ENCODE data around the gene ADAMTSL1. TPM values are rescaled to one million over a fixed set of nuclear protein-coding genes. Genes with fewer than 3 reads are reported as not detected.

ADAMTSL1 gene
- total and polyA plus RNA-seq, 4 donors, result 0.31 to 3.4 (median 1.9) TPM

DNA sequence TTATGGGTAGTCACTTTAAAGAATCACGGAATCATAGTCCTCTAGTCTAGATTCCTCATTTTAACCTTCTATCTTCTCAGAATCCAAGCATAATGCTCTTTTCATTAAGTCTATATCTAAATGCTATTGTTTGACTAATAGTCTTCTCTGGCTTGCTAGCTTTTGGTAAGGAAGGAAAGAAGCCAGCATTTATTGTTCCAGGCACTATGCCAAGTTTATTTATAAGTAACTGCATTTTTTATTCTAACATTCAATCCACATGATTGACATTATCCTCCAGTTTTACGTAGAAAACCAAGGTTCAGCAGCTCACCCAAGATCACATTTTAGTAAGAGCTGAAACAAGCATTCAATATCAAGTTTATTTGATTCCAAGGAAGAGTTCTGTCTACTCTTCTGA lies 304.9 kb downstream of the ADAMTSL1 start (continued):
- TF ChIP-seq, protein P1, sequence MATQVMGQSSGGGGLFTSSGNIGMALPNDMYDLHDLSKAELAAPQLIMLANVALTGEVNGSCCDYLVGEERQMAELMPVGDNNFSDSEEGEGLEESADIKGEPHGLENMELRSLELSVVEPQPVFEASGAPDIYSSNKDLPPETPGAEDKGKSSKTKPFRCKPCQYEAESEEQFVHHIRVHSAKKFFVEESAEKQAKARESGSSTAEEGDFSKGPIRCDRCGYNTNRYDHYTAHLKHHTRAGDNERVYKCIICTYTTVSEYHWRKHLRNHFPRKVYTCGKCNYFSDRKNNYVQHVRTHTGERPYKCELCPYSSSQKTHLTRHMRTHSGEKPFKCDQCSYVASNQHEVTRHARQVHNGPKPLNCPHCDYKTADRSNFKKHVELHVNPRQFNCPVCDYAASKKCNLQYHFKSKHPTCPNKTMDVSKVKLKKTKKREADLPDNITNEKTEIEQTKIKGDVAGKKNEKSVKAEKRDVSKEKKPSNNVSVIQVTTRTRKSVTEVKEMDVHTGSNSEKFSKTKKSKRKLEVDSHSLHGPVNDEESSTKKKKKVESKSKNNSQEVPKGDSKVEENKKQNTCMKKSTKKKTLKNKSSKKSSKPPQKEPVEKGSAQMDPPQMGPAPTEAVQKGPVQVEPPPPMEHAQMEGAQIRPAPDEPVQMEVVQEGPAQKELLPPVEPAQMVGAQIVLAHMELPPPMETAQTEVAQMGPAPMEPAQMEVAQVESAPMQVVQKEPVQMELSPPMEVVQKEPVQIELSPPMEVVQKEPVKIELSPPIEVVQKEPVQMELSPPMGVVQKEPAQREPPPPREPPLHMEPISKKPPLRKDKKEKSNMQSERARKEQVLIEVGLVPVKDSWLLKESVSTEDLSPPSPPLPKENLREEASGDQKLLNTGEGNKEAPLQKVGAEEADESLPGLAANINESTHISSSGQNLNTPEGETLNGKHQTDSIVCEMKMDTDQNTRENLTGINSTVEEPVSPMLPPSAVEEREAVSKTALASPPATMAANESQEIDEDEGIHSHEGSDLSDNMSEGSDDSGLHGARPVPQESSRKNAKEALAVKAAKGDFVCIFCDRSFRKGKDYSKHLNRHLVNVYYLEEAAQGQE (IDR thresholded peaks at IDR 0.05), result no peak

DNA sequence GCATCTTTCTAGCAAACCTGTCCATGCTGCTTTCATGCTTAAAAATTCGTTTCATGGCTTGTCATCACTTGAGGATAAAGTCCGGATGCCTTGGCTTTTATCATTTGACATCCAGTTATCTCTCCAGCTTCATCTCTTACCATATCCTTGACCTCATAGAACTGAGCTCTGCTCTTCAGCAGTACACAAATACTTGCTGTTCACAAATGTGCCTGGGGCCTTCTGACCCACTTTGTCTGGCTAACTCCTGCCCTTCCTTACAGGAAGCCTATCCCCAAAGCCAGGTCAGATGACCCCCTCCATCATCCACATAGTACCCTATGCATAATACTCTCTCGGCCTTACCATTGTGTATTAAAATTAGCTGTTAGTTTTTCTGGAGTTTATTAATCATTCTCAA lies 310.0 kb downstream of the ADAMTSL1 start:
- TF ChIP-seq ZBTB33 (IDR thresholded peaks at IDR 0.05), result no peak
- no peak for TF ChIP-seq HNF4A (conservative IDR thresholded peaks at IDR 0.05)
- TF ChIP-seq JUND (IDR thresholded peaks at IDR 0.05), result no peak
- TF ChIP-seq GABPA (IDR thresholded peaks at IDR 0.05 in 1 of 2, conservative IDR thresholded peaks at IDR 0.05 in 1 of 2), result no peak
- TF ChIP-seq NR2F2 (IDR thresholded peaks at IDR 0.05), result peak; percentile 29
- no peak for TF ChIP-seq TAF1 (conservative IDR thresholded peaks at IDR 0.05)
- no peak for TF ChIP-seq RXRA (IDR thresholded peaks at IDR 0.05)
- H3K27ac ChIP-seq (ENCODE audit: low read depth in 1 of 2, low read length in 2 of 2), result no peak overlapping the region
- no peaks in the 10 kb centered on the region for H3K9me3 ChIP-seq (ENCODE audit: control insufficient read depth in 4 of 4, low read length in 3 of 4)
- no peaks in the 10 kb centered on the region for H3K4me1 ChIP-seq (ENCODE audit: control insufficient read depth in 4 of 4, insufficient read depth in 4 of 4, low read length in 3 of 4)
- no peaks in the 10 kb centered on the region for H3K36me3 ChIP-seq (ENCODE audit: control insufficient read depth in 4 of 4, insufficient read depth in 3 of 4, low read depth in 1 of 4, low read length in 3 of 4)
- DNase-seq (ENCODE audit: low spot score), result no peak
- H3K4me3 ChIP-seq (ENCODE audit: low read depth in 1 of 3, low read length in 3 of 3), result no peak overlapping the region
- no peaks in the 10 kb centered on the region for H3K27me3 ChIP-seq (ENCODE audit: control insufficient read depth in 4 of 4, insufficient read depth in 4 of 4, low read length in 3 of 4)
- 67% methylated on average over 3 of the region's 3 CpGs for WGBS
- no peak overlapping the region for H3K9ac ChIP-seq (ENCODE audit: low read depth in 1 of 2, low read length in 2 of 2)

DNA sequence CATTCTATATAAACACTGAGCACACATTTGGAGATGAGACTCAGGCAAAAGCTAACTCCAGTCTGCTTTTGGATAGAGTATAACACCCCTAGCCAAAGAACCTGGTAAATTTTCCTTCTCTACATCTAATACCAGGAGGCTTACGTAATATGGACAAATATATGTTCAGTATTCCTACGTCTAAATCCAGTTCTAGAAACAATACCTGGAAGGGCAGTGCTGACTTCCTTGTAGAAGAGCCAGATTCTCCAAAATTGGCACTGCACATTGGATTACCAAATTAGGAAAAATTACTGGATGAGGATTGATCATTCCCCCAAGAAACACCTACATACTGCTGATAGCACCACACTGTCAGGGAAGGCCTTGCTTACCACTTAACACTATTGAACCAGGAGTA lies 311.7 kb downstream of the ADAMTSL1 start:
- no peaks in the 10 kb centered on the region for H3K36me3 ChIP-seq (ENCODE audit: control insufficient read depth in 4 of 4, insufficient read depth in 3 of 4, low read depth in 1 of 4, low read length in 3 of 4)
- WGBS, result 73% methylated on average over 2 of the region's 2 CpGs

DNA sequence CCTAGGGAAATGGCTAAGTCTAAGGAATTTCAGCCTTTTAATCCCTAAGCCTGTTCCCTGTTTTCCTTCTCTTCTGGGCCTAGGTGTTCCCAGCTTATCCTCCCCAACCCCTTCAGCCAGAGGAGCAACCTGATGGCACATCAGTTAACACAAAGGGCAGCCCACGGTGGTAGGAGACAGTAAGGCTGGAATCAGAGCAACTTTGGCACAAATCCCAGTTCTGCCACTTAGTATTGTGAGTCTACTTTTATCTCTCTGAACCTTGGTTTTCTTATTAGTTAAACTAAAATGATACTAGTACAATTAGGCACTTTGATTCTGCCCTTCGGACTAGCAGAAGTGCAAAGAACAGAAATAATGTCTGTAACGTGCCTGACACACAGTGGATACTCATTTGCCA lies 312.2 kb downstream of the ADAMTSL1 start:
- Histone ChIP-seq H3K36me3 (ENCODE audit: control insufficient read depth in 4 of 4, insufficient read depth in 3 of 4, low read depth in 1 of 4, low read length in 3 of 4) (no peaks in the 10 kb centered on the region), H3K9ac (ENCODE audit: low read depth in 1 of 2, low read length in 2 of 2) (no peak overlapping the region), H3K4me3 (ENCODE audit: low read depth in 1 of 3, low read length in 3 of 3) (no peak overlapping the region), H3K27ac (ENCODE audit: low read depth in 1 of 2, low read length in 2 of 2) (peak overlapping the region; percentile 19 to 59), H3K9me3 (ENCODE audit: control insufficient read depth in 4 of 4, low read length in 3 of 4) (no peaks in the 10 kb centered on the region), H3K27me3 (ENCODE audit: control insufficient read depth in 4 of 4, insufficient read depth in 4 of 4, low read length in 3 of 4) (no peaks in the 10 kb centered on the region), H3K4me1 (ENCODE audit: control insufficient read depth in 4 of 4, insufficient read depth in 4 of 4, low read length in 3 of 4) (no peaks in the 10 kb centered on the region)
- DNase-seq (ENCODE audit: low spot score), result no peak
- WGBS, result 72% methylated on average over 3 of the region's 3 CpGs
- no peak for TF ChIP-seq HNF4A (conservative IDR thresholded peaks at IDR 0.05)
- TF ChIP-seq HNF4G (IDR thresholded peaks at IDR 0.05), result no peak
- TF ChIP-seq, protein P2, sequence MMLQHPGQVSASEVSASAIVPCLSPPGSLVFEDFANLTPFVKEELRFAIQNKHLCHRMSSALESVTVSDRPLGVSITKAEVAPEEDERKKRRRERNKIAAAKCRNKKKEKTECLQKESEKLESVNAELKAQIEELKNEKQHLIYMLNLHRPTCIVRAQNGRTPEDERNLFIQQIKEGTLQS (IDR thresholded peaks at IDR 0.05), result no peak
- no peak for TF ChIP-seq GABPA (IDR thresholded peaks at IDR 0.05 in 1 of 2, conservative IDR thresholded peaks at IDR 0.05 in 1 of 2)
- TF ChIP-seq, protein P3, sequence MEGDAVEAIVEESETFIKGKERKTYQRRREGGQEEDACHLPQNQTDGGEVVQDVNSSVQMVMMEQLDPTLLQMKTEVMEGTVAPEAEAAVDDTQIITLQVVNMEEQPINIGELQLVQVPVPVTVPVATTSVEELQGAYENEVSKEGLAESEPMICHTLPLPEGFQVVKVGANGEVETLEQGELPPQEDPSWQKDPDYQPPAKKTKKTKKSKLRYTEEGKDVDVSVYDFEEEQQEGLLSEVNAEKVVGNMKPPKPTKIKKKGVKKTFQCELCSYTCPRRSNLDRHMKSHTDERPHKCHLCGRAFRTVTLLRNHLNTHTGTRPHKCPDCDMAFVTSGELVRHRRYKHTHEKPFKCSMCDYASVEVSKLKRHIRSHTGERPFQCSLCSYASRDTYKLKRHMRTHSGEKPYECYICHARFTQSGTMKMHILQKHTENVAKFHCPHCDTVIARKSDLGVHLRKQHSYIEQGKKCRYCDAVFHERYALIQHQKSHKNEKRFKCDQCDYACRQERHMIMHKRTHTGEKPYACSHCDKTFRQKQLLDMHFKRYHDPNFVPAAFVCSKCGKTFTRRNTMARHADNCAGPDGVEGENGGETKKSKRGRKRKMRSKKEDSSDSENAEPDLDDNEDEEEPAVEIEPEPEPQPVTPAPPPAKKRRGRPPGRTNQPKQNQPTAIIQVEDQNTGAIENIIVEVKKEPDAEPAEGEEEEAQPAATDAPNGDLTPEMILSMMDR (IDR thresholded peaks at IDR 0.05; ENCODE audit: low read depth, low read length, missing input control), result no peak
- no peak for TF ChIP-seq NR2F2 (IDR thresholded peaks at IDR 0.05)
- TF ChIP-seq, protein P1 (IDR thresholded peaks at IDR 0.05), result no peak

More for the DNA sequence above, 311.7 kb downstream of the ADAMTSL1 start:
- Histone ChIP-seq H3K4me1 (ENCODE audit: control insufficient read depth in 4 of 4, insufficient read depth in 4 of 4, low read length in 3 of 4) (no peaks in the 10 kb centered on the region), H3K9ac (ENCODE audit: low read depth in 1 of 2, low read length in 2 of 2) (no peak overlapping the region), H3K27ac (ENCODE audit: low read depth in 1 of 2, low read length in 2 of 2) (peak overlapping the region in 1 of 2 donors; percentile 19), H3K4me3 (ENCODE audit: low read depth in 1 of 3, low read length in 3 of 3) (no peak overlapping the region), H3K27me3 (ENCODE audit: control insufficient read depth in 4 of 4, insufficient read depth in 4 of 4, low read length in 3 of 4) (no peaks in the 10 kb centered on the region), H3K9me3 (ENCODE audit: control insufficient read depth in 4 of 4, low read length in 3 of 4) (no peaks in the 10 kb centered on the region)
- DNase-seq (ENCODE audit: low spot score), result no peak
- TF ChIP-seq EGR1 (IDR thresholded peaks at IDR 0.05; ENCODE audit: low read depth in 2 of 2) (no peak), JUND (IDR thresholded peaks at IDR 0.05) (no peak)
